Natural killer cell (primary cell): Measurements from ENCODE around the gene ZDHHC17. TPM values are rescaled to one million over a fixed set of nuclear protein-coding genes. Genes with fewer than 3 reads are reported as not detected.

Experiments used
- ATAC-seq, 3 donors: fragments of 150-1000 bp in 2 of 3; fragments of 200-7000 bp in 1 of 3; cut with Tn5 transposase; 1 replicate in 1 of 3; 2 replicates in 2 of 3; pipeline ENCODE4 v1.10.0; 2021; ENCODE audit warnings: mild to moderate bottlenecking in 2 of 3, moderate library complexity in 2 of 3
- DNase-seq, 2 donors: peaks; one replicate each; pipeline versions ENCODE4 v3.0.0 to v3.0.0-alpha.2; 2013 to 2021; ENCODE audit warnings: mixed read lengths in 1 of 2
- H3K27ac ChIP-seq: one replicate; pipeline ENCODE4 v1.5.1; 2013; ENCODE audit warnings: mild to moderate bottlenecking, low read length
- H3K27me3 ChIP-seq: one replicate; pipeline ENCODE4 v1.6.1; 2013; ENCODE audit warnings: low read length; ENCODE audit not compliant: control insufficient read depth, insufficient read depth
- H3K36me3 ChIP-seq: one replicate; pipeline ENCODE4 v1.6.1; 2013; ENCODE audit warnings: low read length; ENCODE audit not compliant: control insufficient read depth, insufficient read depth
- H3K4me1 ChIP-seq: one replicate; pipeline ENCODE4 v1.6.1; 2013; ENCODE audit warnings: low read length; ENCODE audit not compliant: control insufficient read depth, insufficient read depth
- H3K4me3 ChIP-seq: one replicate; pipeline ENCODE4 v1.5.1; 2013; ENCODE audit warnings: low read length
- H3K9me3 ChIP-seq: one replicate; pipeline ENCODE4 v1.6.1; 2013; ENCODE audit warnings: low read length; ENCODE audit not compliant: control insufficient read depth, insufficient read depth
- H3K27ac Mint-ChIP-seq, 2 donors: one replicate each; pipeline ENCODE4 v1.8.0; 2022; ENCODE audit warnings: mild to moderate bottlenecking in 2 of 2, mixed read lengths in 2 of 2, moderate library complexity in 1 of 2
- H3K27me3 Mint-ChIP-seq, 2 donors: one replicate each; pipeline ENCODE4 v1.8.0; 2022; ENCODE audit warnings: low read depth in 2 of 2, mixed read lengths in 2 of 2
- H3K36me3 Mint-ChIP-seq: one replicate; pipeline ENCODE4 v1.8.0; 2022; ENCODE audit warnings: mixed read lengths
- H3K4me1 Mint-ChIP-seq, 2 donors: one replicate each; pipeline ENCODE4 v1.8.0; 2022; ENCODE audit warnings: mixed read lengths in 2 of 2
- H3K4me3 Mint-ChIP-seq: one replicate; pipeline ENCODE4 v1.8.0; 2022; ENCODE audit warnings: mild to moderate bottlenecking, moderate library complexity, mixed read lengths
- H3K9me3 Mint-ChIP-seq, 2 donors: one replicate each; pipeline ENCODE4 v1.8.0; 2022; ENCODE audit warnings: mixed read lengths in 2 of 2
- CTCF ChIP-seq: fragments of 200-600 bp; IDR thresholded peaks from one replicate; pipeline ENCODE4 v1.8.0; 2022; ENCODE audit warnings: antibody characterized with exemption
- WGBS: methylation state at CpG from one replicate; pipeline ENCODE4 v1.1.7; 2013; ENCODE audit warnings: missing lambda C conversion rate; ENCODE audit not compliant: insufficient coverage; 5-methylcytosine and 5-hydroxymethylcytosine counted together
- intact Hi-C: fragments of 100-400 bp; cut with micrococcal nuclease; formaldehyde crosslinking; loops from one replicate; pipeline ENCODE4 v1.14.2; 2022
- total RNA-seq, 4 donors: library from RNA; stranded (reverse); fragments of 120-200 nt in 1 of 4; gene quantifications; one replicate each; pipeline versions ENCODE4 v1.2.3 to v1.2.4, GENCODE V29; 2013 to 2022

Gene ZDHHC17
- total RNA-seq, 3 donors from 2014 or later (not counting 1 experiment from before 2014, with no cell fraction given), result 55.2 to 63.9 (median 58.4) TPM

- H3K4me3 ChIP-seq, result no peak overlapping the region
- peaks cover 11% of the 10 kb centered on the region for H3K36me3 Mint-ChIP-seq
- no peaks in the 10 kb centered on the region for H3K4me1 ChIP-seq
- peaks cover 23% of the 10 kb centered on the region for H3K36me3 ChIP-seq
- DNase-seq (no peak), ATAC-seq (peak in 1 of 3 donors; percentile 27)
- intact Hi-C loops, result no loop called here
- H3K27ac Mint-ChIP-seq, result peak overlapping the region in 1 of 2 donors; percentile 5
- H3K27ac ChIP-seq, result no peak overlapping the region
- H3K9me3 Mint-ChIP-seq, result no peaks in the 10 kb centered on the region
- no peaks in the 10 kb centered on the region for H3K27me3 ChIP-seq
- no peaks in the 10 kb centered on the region for H3K27me3 Mint-ChIP-seq
- no peaks in the 10 kb centered on the region for H3K9me3 ChIP-seq
- H3K4me1 Mint-ChIP-seq, result no peaks in the 10 kb centered on the region
- TF ChIP-seq CTCF, result no peak
- no peak overlapping the region for H3K4me3 Mint-ChIP-seq
- WGBS, result 95% methylated on average over 3 of the region's 4 CpGs
These were observed 91.4 kb downstream of the ZDHHC17 start for GRCh38 chr12:76855271-76855670.

GRCh38 chr12:76856018-76856644 is 92.2 kb downstream of the ZDHHC17 start:
- Histone ChIP-seq H3K27me3 (no peaks in the 10 kb centered on the region), H3K4me3 (no peak overlapping the region), H3K4me1 (no peaks in the 10 kb centered on the region), H3K36me3 (peaks cover 15% of the 10 kb centered on the region), H3K9me3 (no peaks in the 10 kb centered on the region), H3K27ac (no peak overlapping the region)
- no peaks in the 10 kb centered on the region for H3K9me3 Mint-ChIP-seq
- H3K36me3 Mint-ChIP-seq, result peaks cover 11% of the 10 kb centered on the region
- 100% methylated on average over 1 of the region's 1 CpG for whole genome bisulfite sequencing
- no peaks in the 10 kb centered on the region for H3K4me1 Mint-ChIP-seq
- TF ChIP-seq CTCF, result no peak
- ATAC-seq (no peak), DNase-seq (no peak)
- no peaks in the 10 kb centered on the region for H3K27me3 Mint-ChIP-seq
- H3K27ac Mint-ChIP-seq, result no peak overlapping the region
- H3K4me3 Mint-ChIP-seq, result no peak overlapping the region
- intact Hi-C loops, result no loop called here

GRCh38 chr12:76859611-76860010 is 95.7 kb downstream of the ZDHHC17 start:
- Histone ChIP-seq H3K4me1 (no peaks in the 10 kb centered on the region), H3K9me3 (no peaks in the 10 kb centered on the region), H3K27me3 (no peaks in the 10 kb centered on the region), H3K27ac (no peak overlapping the region), H3K36me3 (peaks cover 3% of the 10 kb centered on the region), H3K4me3 (no peak overlapping the region)
- intact Hi-C loops, result no loop called here
- Mint-ChIP-seq H3K27ac (no peak overlapping the region), H3K4me1 (no peaks in the 10 kb centered on the region), H3K36me3 (peaks cover 11% of the 10 kb centered on the region), H3K4me3 (no peak overlapping the region), H3K27me3 (peaks cover 0 to 3% of the 10 kb centered on the region in 2 donors), H3K9me3 (no peaks in the 10 kb centered on the region)
- 28% methylated on average over 4 of the region's 4 CpGs for WGBS
- no peak for ATAC-seq
- no peak for DNase-seq
- TF ChIP-seq CTCF, result no peak

GRCh38 chr12:76860256-76860655 is 96.3 kb downstream of the ZDHHC17 start:
- H3K36me3 Mint-ChIP-seq, result peaks cover 5% of the 10 kb centered on the region
- Histone ChIP-seq H3K4me3 (no peak overlapping the region), H3K4me1 (no peaks in the 10 kb centered on the region), H3K36me3 (peaks cover 3% of the 10 kb centered on the region), H3K9me3 (no peaks in the 10 kb centered on the region), H3K27me3 (no peaks in the 10 kb centered on the region), H3K27ac (no peak overlapping the region)
- H3K4me3 Mint-ChIP-seq, result no peak overlapping the region
- no peak for ATAC-seq
- no peak for TF ChIP-seq CTCF
- H3K27me3 Mint-ChIP-seq, result peaks cover 0 to 3% of the 10 kb centered on the region in 2 donors
- 93% methylated on average over 2 of the region's 3 CpGs for WGBS
- H3K9me3 Mint-ChIP-seq, result no peaks in the 10 kb centered on the region
- H3K27ac Mint-ChIP-seq, result no peak overlapping the region
- intact Hi-C loops, result no loop called here
- DNase-seq, result no peak
- peaks cover 0 to under 1% of the 10 kb centered on the region in 2 donors for H3K4me1 Mint-ChIP-seq
